SU-DHL-6 (cell line): ENCODE measurements around the gene MPO.

Source experiments
- EZH2phosphoT487 ChIP-seq: fragments of 200-600 bp; sonication (generic), shearing (Covaris generic); conservative IDR thresholded peaks from 2 replicates; pipeline ENCODE4 v1.6.1; 2018; ENCODE audit warnings: mild to moderate bottlenecking, antibody characterized with exemption, low read length, moderate library complexity, mixed read lengths
- TF ChIP-seq, protein P1 (sequence below): fragments of 200-600 bp; sonication (generic); IDR thresholded peaks from one replicate; pipeline ENCODE4 v1.5.1; 2017; ENCODE audit warnings: antibody characterized with exemption, mild to moderate bottlenecking, low read length, moderate library complexity; ENCODE audit not compliant: insufficient read depth, poor library complexity, severe bottlenecking

DNA sequence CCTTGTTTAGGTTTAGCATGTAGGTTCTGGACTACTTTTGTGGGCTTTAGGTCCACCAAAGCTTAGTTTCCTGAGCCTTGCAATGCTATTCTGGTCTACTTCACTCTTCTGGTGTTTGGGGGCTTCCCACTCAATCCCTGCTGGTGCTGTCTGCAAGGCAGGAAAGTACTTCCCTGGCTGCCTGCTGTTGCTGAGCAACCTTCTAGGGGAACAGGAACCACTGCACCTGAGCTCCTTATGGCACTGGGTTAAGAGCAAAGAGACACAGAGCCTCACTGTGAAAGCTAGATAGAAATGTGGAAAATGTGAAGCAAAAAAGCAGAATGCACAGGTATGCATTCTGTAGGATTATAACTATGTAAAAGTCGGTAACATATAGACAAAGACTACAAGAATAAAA lies 17.0 kb downstream of the MPO start:
- TF ChIP-seq EZH2phosphoT487, result no peak
- TF ChIP-seq, protein P1, sequence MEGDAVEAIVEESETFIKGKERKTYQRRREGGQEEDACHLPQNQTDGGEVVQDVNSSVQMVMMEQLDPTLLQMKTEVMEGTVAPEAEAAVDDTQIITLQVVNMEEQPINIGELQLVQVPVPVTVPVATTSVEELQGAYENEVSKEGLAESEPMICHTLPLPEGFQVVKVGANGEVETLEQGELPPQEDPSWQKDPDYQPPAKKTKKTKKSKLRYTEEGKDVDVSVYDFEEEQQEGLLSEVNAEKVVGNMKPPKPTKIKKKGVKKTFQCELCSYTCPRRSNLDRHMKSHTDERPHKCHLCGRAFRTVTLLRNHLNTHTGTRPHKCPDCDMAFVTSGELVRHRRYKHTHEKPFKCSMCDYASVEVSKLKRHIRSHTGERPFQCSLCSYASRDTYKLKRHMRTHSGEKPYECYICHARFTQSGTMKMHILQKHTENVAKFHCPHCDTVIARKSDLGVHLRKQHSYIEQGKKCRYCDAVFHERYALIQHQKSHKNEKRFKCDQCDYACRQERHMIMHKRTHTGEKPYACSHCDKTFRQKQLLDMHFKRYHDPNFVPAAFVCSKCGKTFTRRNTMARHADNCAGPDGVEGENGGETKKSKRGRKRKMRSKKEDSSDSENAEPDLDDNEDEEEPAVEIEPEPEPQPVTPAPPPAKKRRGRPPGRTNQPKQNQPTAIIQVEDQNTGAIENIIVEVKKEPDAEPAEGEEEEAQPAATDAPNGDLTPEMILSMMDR, result no peak
